ENCODE data around the gene LTBP1.

DNA sequence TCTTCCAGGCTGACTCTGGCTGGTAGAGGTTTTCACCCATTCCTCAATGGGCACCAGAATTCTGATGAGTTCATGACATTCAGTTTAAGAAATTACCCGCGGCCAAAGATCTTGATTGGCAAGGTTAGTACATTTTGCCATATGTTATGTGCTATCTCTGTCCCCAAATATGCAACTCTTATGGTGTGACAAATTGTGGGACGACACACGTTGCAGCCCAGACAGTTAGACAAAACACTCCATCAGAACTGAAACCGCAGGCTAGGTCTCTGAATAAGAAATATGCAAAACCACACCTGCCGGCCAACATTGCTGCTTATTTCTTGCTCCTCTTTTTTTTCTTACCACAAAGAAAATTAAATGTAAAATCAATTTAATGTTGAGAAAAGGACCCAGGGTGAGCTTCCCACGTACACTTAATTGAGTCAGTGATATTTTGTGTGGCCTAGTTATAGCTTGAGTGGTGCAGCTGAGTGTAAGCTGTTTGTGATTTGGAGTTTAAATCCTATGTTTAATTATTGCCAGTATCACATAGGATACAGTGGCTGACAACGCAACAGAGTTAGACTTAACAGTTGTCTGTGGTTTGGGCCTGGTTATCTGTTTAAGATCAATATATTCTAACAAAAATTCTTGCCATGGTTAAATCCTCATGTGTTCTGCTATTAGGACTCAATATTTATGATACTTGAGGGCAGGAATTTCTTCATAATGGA is 35.7 kb upstream of the LTBP1 start:
- no peak for TF ChIP-seq POLR2A (IDR thresholded peaks at IDR 0.05; ENCODE audit: low read depth, low read length)
- no peak for TF ChIP-seq POLR2AphosphoS5 (IDR thresholded peaks at IDR 0.05; ENCODE audit: low read depth, low read length)

Measured in GM12892 (cell line).